ENCODE data around the gene ZNF618. TPM values are rescaled to one million over a fixed set of nuclear protein-coding genes. Genes with fewer than 3 reads are reported as not detected.

ZNF618 gene
- total and polyA plus RNA-seq, 2 experiments from 2014 or later, result 12.1 to 22.1 TPM

DNA sequence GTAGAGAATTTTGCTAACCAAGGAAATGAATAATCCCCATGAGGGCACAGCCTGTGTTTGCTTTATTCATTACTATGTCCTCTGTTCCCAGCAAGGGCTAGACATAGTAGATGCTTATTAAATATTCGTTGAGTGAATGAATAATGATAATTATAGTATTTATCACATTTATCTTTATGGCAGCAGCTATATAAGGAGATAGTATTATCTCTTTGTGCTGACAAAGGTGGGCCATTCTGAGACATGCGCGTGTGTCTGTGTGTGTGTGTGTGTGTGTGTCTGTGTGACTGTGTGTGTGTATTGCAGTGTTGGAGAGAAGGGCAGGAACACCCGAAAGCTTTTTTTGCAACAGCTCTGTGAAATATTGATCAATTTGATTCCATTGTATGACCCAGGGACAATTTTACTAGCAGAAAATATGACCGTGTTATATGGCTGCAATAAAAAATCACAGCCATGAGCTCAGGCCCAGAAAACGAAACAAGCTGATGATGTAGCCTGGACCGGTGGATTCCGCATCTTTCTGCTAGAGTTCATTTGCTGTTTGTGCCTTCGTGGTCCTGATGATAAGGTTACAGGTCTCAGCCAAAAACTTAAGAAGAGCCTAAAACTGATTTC lies 39.8 kb downstream of the ZNF618 start:
- ATAC-seq, result no peak
- Mint-ChIP-seq H3K27ac (no peak overlapping the region), H3K4me1 (peaks cover 15% of the 10 kb centered on the region), H3K4me3 (no peak overlapping the region), H3K27me3 (ENCODE audit: insufficient read depth, low read depth, poor library complexity) (peaks cover 2% of the 10 kb centered on the region), H3K36me3 (ENCODE audit: low read depth) (no peaks in the 10 kb centered on the region), H3K9me3 (no peaks in the 10 kb centered on the region)
- H3K27me3 ChIP-seq (ENCODE audit: insufficient read depth), result no peaks in the 10 kb centered on the region
- H3F3A ChIP-seq (replicated peaks; ENCODE audit: low read depth), result no peaks in the 10 kb centered on the region
- no peak overlapping the region for H3K4me2 ChIP-seq
- no peaks in the 10 kb centered on the region for H3K9me2 ChIP-seq (ENCODE audit: insufficient read depth)
- DNase-seq (ENCODE audit: low spot score), result no peak
- H3K27ac ChIP-seq (ENCODE audit: low read depth), result no peak overlapping the region
- peaks cover 12% of the 10 kb centered on the region for H4K20me1 ChIP-seq (replicated peaks; ENCODE audit: insufficient read depth)
- H3K36me3 ChIP-seq (ENCODE audit: insufficient read depth), result no peaks in the 10 kb centered on the region
- no peak overlapping the region for H3K4me3 ChIP-seq
- TF ChIP-seq, protein P1, sequence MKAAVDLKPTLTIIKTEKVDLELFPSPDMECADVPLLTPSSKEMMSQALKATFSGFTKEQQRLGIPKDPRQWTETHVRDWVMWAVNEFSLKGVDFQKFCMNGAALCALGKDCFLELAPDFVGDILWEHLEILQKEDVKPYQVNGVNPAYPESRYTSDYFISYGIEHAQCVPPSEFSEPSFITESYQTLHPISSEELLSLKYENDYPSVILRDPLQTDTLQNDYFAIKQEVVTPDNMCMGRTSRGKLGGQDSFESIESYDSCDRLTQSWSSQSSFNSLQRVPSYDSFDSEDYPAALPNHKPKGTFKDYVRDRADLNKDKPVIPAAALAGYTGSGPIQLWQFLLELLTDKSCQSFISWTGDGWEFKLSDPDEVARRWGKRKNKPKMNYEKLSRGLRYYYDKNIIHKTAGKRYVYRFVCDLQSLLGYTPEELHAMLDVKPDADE (IDR thresholded peaks at IDR 0.05), result no peak
- TF ChIP-seq POLR2AphosphoS5 (IDR thresholded peaks at IDR 0.05; ENCODE audit: low read depth) (no peak), EZH2 (IDR thresholded peaks at IDR 0.05; ENCODE audit: low read depth, unreplicated experiment) (no peak), STAT1 (IDR thresholded peaks at IDR 0.05; ENCODE audit: unreplicated experiment) (no peak), NANOG (IDR thresholded peaks at IDR 0.05; ENCODE audit: borderline replicate concordance) (no peak), CREB1 (CRISPR knock-in tag; IDR thresholded peaks at IDR 0.05; ENCODE audit: low read depth) (no peak), EZH2phosphoT487 (IDR thresholded peaks at IDR 0.05; ENCODE audit: unreplicated experiment) (no peak), JUNB (IDR thresholded peaks at IDR 0.05; ENCODE audit: unreplicated experiment) (no peak)
- TF ChIP-seq, protein P2, sequence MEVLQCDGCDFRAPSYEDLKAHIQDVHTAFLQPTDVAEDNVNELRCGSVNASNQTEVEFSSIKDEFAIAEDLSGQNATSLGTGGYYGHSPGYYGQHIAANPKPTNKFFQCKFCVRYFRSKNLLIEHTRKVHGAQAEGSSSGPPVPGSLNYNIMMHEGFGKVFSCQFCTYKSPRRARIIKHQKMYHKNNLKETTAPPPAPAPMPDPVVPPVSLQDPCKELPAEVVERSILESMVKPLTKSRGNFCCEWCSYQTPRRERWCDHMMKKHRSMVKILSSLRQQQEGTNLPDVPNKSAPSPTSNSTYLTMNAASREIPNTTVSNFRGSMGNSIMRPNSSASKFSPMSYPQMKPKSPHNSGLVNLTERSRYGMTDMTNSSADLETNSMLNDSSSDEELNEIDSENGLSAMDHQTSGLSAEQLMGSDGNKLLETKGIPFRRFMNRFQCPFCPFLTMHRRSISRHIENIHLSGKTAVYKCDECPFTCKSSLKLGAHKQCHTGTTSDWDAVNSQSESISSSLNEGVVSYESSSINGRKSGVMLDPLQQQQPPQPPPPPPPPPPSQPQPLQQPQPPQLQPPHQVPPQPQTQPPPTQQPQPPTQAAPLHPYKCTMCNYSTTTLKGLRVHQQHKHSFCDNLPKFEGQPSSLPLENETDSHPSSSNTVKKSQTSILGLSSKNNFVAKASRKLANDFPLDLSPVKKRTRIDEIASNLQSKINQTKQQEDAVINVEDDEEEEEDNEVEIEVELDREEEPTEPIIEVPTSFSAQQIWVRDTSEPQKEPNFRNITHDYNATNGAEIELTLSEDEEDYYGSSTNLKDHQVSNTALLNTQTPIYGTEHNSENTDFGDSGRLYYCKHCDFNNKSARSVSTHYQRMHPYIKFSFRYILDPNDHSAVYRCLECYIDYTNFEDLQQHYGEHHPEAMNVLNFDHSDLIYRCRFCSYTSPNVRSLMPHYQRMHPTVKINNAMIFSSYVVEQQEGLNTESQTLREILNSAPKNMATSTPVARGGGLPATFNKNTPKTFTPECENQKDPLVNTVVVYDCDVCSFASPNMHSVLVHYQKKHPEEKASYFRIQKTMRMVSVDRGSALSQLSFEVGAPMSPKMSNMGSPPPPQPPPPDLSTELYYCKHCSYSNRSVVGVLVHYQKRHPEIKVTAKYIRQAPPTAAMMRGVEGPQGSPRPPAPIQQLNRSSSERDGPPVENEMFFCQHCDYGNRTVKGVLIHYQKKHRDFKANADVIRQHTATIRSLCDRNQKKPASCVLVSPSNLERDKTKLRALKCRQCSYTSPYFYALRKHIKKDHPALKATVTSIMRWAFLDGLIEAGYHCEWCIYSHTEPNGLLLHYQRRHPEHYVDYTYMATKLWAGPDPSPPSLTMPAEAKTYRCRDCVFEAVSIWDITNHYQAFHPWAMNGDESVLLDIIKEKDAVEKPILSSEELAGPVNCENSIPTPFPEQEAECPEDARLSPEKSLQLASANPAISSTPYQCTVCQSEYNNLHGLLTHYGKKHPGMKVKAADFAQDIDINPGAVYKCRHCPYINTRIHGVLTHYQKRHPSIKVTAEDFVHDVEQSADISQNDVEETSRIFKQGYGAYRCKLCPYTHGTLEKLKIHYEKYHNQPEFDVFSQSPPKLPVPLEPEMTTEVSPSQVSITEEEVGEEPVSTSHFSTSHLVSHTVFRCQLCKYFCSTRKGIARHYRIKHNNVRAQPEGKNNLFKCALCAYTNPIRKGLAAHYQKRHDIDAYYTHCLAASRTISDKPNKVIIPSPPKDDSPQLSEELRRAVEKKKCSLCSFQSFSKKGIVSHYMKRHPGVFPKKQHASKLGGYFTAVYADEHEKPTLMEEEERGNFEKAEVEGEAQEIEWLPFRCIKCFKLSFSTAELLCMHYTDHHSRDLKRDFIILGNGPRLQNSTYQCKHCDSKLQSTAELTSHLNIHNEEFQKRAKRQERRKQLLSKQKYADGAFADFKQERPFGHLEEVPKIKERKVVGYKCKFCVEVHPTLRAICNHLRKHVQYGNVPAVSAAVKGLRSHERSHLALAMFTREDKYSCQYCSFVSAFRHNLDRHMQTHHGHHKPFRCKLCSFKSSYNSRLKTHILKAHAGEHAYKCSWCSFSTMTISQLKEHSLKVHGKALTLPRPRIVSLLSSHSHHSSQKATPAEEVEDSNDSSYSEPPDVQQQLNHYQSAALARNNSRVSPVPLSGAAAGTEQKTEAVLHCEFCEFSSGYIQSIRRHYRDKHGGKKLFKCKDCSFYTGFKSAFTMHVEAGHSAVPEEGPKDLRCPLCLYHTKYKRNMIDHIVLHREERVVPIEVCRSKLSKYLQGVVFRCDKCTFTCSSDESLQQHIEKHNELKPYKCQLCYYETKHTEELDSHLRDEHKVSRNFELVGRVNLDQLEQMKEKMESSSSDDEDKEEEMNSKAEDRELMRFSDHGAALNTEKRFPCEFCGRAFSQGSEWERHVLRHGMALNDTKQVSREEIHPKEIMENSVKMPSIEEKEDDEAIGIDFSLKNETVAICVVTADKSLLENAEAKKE (CRISPR knock-in tag; IDR thresholded peaks at IDR 0.05), result no peak
- TF ChIP-seq, protein P3, sequence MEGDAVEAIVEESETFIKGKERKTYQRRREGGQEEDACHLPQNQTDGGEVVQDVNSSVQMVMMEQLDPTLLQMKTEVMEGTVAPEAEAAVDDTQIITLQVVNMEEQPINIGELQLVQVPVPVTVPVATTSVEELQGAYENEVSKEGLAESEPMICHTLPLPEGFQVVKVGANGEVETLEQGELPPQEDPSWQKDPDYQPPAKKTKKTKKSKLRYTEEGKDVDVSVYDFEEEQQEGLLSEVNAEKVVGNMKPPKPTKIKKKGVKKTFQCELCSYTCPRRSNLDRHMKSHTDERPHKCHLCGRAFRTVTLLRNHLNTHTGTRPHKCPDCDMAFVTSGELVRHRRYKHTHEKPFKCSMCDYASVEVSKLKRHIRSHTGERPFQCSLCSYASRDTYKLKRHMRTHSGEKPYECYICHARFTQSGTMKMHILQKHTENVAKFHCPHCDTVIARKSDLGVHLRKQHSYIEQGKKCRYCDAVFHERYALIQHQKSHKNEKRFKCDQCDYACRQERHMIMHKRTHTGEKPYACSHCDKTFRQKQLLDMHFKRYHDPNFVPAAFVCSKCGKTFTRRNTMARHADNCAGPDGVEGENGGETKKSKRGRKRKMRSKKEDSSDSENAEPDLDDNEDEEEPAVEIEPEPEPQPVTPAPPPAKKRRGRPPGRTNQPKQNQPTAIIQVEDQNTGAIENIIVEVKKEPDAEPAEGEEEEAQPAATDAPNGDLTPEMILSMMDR (conservative IDR thresholded peaks at IDR 0.05; ENCODE audit: low read depth in 2 of 2), result no peak
- peaks cover 9% of the 10 kb centered on the region; the same call in 1 of the 2 replicates for H3K4me1 ChIP-seq (ENCODE audit: insufficient read depth)
- no peak overlapping the region for H2AFZ ChIP-seq
- peaks cover 60% of the 10 kb centered on the region for H3K79me2 ChIP-seq (replicated peaks; ENCODE audit: insufficient read depth)
